Mesenchymal stem cell (in vitro differentiated cells and primary cell): ENCODE measurements around the gene RNF157. TPM values are rescaled to one million over a fixed set of nuclear protein-coding genes. Genes with fewer than 3 reads are reported as not detected.

Experiments used
- DNase-seq: peaks from one replicate; pipeline ENCODE4 v3.0.0-alpha.2; 2013
- H2AFZ ChIP-seq: one replicate; pipeline ENCODE4 v1.6.1; 2013; ENCODE audit warnings: low read depth, mild to moderate bottlenecking, control low read depth, inconsistent platforms, low read length, moderate library complexity
- H2AK5ac ChIP-seq: 2 replicates; pipeline ENCODE4 v1.6.1; 2013; ENCODE audit warnings: low read length, moderate library complexity, mild to moderate bottlenecking, inconsistent platforms; ENCODE audit not compliant: severe bottlenecking
- H2BK120ac ChIP-seq: one replicate; pipeline ENCODE4 v1.6.1; 2013; ENCODE audit warnings: low read depth, mild to moderate bottlenecking, inconsistent platforms, low read length, moderate library complexity
- H2BK12ac ChIP-seq, 2 experiments: one replicate each; pipeline ENCODE4 v1.6.1; 2013; ENCODE audit warnings: inconsistent platforms in 2 of 2, low read length in 2 of 2, mild to moderate bottlenecking in 2 of 2, moderate library complexity in 2 of 2, control low read depth in 1 of 2
- H2BK15ac ChIP-seq: one replicate; pipeline ENCODE4 v1.6.1; 2013; ENCODE audit warnings: mild to moderate bottlenecking, low read depth, inconsistent platforms; ENCODE audit not compliant: poor library complexity, severe bottlenecking
- H2BK5ac ChIP-seq: 2 replicates; pipeline ENCODE4 v1.6.1; 2013; ENCODE audit warnings: low read depth, mild to moderate bottlenecking, low read length, control low read depth, inconsistent platforms; ENCODE audit not compliant: poor library complexity, severe bottlenecking
- H3K14ac ChIP-seq, 2 experiments: one replicate each; pipeline ENCODE4 v1.6.1; 2013; ENCODE audit warnings: inconsistent platforms in 2 of 2, low read length in 2 of 2, control low read depth in 1 of 2, mild to moderate bottlenecking in 1 of 2, moderate library complexity in 1 of 2
- H3K18ac ChIP-seq, 2 experiments: one replicate each; pipeline ENCODE4 v1.6.1; 2013; ENCODE audit warnings: inconsistent platforms in 2 of 2, low read length in 2 of 2, control low read depth in 1 of 2, low read depth in 1 of 2, mild to moderate bottlenecking in 1 of 2
- H3K23ac ChIP-seq, 2 experiments: one replicate each; pipeline ENCODE4 v1.6.1; 2013; ENCODE audit warnings: inconsistent platforms in 2 of 2, low read length in 2 of 2, mild to moderate bottlenecking in 2 of 2, moderate library complexity in 2 of 2, control low read depth in 1 of 2
- H3K27ac ChIP-seq: 2 replicates; pipeline ENCODE4 v1.5.1; 2013; ENCODE audit warnings: mild to moderate bottlenecking, moderate library complexity, low read length, control low read depth, inconsistent platforms; ENCODE audit not compliant: poor library complexity, severe bottlenecking
- H3K27me3 ChIP-seq, 2 experiments: 2 replicates each; pipeline versions ENCODE4 v1.6.1 to v1.7.0; 2013; ENCODE audit warnings: low read length in 2 of 2, mild to moderate bottlenecking in 2 of 2, moderate library complexity in 2 of 2, control low read depth in 1 of 2, inconsistent platforms in 1 of 2; ENCODE audit not compliant: control insufficient read depth in 1 of 2, insufficient read depth in 1 of 2
- H3K36me3 ChIP-seq, 2 experiments: 2 replicates each; pipeline versions ENCODE4 v1.6.1 to v1.7.0; 2013; ENCODE audit warnings: low read length in 2 of 2, control low read depth in 1 of 2, inconsistent platforms in 1 of 2, low read depth in 1 of 2, mild to moderate bottlenecking in 1 of 2; ENCODE audit not compliant: insufficient read depth in 2 of 2, control insufficient read depth in 1 of 2
- H3K4ac ChIP-seq, 2 experiments: one replicate each; pipeline ENCODE4 v1.6.1; 2013; ENCODE audit warnings: inconsistent platforms in 2 of 2, low read length in 2 of 2, mild to moderate bottlenecking in 2 of 2, moderate library complexity in 2 of 2, control low read depth in 1 of 2, low read depth in 1 of 2
- H3K4me1 ChIP-seq: 2 replicates; pipeline ENCODE4 v1.6.1; 2013; ENCODE audit warnings: low read depth, low read length, control low read depth; ENCODE audit not compliant: control insufficient read depth, insufficient read depth
- H3K4me2 ChIP-seq: 2 replicates; pipeline ENCODE4 v1.6.1; 2013; ENCODE audit warnings: low read length, mild to moderate bottlenecking, inconsistent platforms; ENCODE audit not compliant: poor library complexity, severe bottlenecking
- H3K4me3 ChIP-seq, 2 experiments: 2 replicates each; pipeline versions ENCODE4 v1.5.1 to v1.7.0; 2013; ENCODE audit warnings: low read length in 2 of 2, mild to moderate bottlenecking in 2 of 2, control low read depth in 1 of 2, low read depth in 1 of 2; ENCODE audit not compliant: insufficient read depth in 1 of 2
- H3K79me1 ChIP-seq: replicated peaks from 2 replicates; pipeline ENCODE4 v1.6.1; 2013; ENCODE audit warnings: mild to moderate bottlenecking, control low read depth, low read length, inconsistent platforms; ENCODE audit not compliant: poor library complexity, severe bottlenecking
- H3K9ac ChIP-seq: 2 replicates; pipeline ENCODE4 v1.7.0; 2013; ENCODE audit warnings: mild to moderate bottlenecking, low read length, moderate library complexity
- H3K9me3 ChIP-seq: 2 replicates; pipeline ENCODE4 v1.7.0; 2013; ENCODE audit warnings: mild to moderate bottlenecking, low read length; ENCODE audit not compliant: control insufficient read depth
- H4K8ac ChIP-seq: one replicate; pipeline ENCODE4 v1.6.1; 2013; ENCODE audit warnings: inconsistent platforms, mild to moderate bottlenecking, low read length, moderate library complexity
- H4K91ac ChIP-seq: one replicate; pipeline ENCODE4 v1.6.1; 2013; ENCODE audit warnings: mild to moderate bottlenecking, low read length, inconsistent platforms
- WGBS: methylation state at CpG from one replicate; pipeline ENCODE4 v1.1.7; 2013; ENCODE audit warnings: mixed read lengths; 5-methylcytosine and 5-hydroxymethylcytosine counted together
- small RNA-seq: library from polyadenylated mRNA; stranded (forward); fragments of <200 nt; extraction: miRNeasy Mini kit (QIAGEN cat#:217004); gene quantifications from one replicate; pipeline ENCODE3, GENCODE V24; 2013; ENCODE audit warnings: low read depth

The RNF157 gene

DNA sequence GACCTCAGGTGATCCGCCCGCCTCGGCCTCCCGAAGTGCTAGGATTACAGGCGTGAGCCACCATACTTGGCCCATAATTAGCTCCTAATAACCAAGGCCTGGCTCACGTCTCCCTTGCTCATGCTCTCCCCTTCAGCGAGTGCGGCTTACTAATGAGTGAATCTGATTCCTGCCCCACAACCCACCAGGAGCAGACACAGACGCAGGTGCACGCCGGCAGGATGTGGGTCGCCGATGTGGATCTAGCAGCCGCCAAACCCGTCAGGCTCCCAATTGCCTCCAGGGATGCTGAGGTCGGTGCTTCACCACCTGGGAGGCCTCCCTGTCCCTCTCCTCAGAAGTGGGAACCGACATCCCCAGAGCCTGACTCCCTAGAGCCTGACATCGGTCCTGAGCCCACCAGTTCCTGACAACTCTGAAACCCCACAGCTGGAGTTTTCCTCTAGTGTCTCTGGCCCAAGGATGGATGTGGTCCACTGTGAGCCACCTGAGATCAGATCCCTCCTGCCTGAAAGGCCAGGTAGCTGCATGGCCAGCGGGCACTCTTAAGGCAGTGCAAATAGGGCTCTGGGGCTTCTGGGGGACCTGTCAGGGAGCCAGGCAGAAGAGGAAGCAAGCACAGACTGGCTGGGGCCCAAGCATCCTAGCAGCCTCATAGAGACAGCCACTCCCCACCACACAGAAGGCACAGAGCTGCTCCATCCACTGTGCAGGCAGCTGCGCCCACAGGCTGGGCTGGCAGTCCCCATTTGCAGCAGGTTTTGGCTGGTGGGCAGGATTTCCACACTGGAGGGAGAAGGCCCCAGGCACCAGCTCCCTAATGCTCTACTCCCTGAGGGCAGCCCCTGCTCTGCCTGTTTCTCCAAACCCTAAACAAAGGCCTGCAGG lies 147.5 kb downstream of the RNF157 start:
- Histone ChIP-seq H3K9me3 (no peaks in the 10 kb centered on the region), H3K4me1 (peaks cover 2% of the 10 kb centered on the region), H3K4me2 (no peak overlapping the region), H3K23ac (no peak overlapping the region), H3K4ac (no peak overlapping the region), H3K79me1 (peaks cover 50% of the 10 kb centered on the region), H2AK5ac (no peak overlapping the region), H2BK15ac (no peak overlapping the region), H3K18ac (no peak overlapping the region), H4K91ac (no peak overlapping the region), H3K27ac (no peak overlapping the region), H3K27me3 (no peaks in the 10 kb centered on the region), H3K4me3 (no peak overlapping the region), H3K14ac (no peak overlapping the region), H3K9ac (no peak overlapping the region), H3K36me3 (peaks cover 88 to 92% of the 10 kb centered on the region in 2 experiments), H4K8ac (no peak overlapping the region), H2BK5ac (no peak overlapping the region), H2BK120ac (no peak overlapping the region), H2AFZ (no peak overlapping the region), H2BK12ac (no peak overlapping the region)
- DNase-seq: no peak
- 96% methylated on average over 20 of the region's 20 CpGs for WGBS

Small RNAs within 50 kb of the gene (small RNA-seq; reads per million reads assigned to genes)
- gene ATP5MGP6 (not detected), gene MIR6868 (7.5 reads per million, percentile 71 among the genes with 10 or more reads in this experiment)
